HEK293T (cell line): ENCODE results near the gene C9orf152.

Source experiments
- ARNT ChIP-seq: fragments of 450-650 bp; IDR thresholded peaks from 2 replicates; pipeline ENCODE4 v1.6.1; 2017; ENCODE audit warnings: mild to moderate bottlenecking
- ELF4 ChIP-seq: fragments of 450-650 bp; IDR thresholded peaks from 2 replicates; pipeline ENCODE4 v1.6.1; 2017; ENCODE audit warnings: antibody characterized with exemption
- FOXA1 ChIP-seq: fragments of 450-650 bp; IDR thresholded peaks from 2 replicates; pipeline ENCODE4 v1.6.1; 2016; ENCODE audit warnings: mild to moderate bottlenecking
- FOXK2 ChIP-seq: fragments of 450-650 bp; IDR thresholded peaks from 2 replicates; pipeline ENCODE4 v1.6.1; 2016; ENCODE audit warnings: mild to moderate bottlenecking
- FOXM1 ChIP-seq: fragments of 450-650 bp; IDR thresholded peaks from 2 replicates; pipeline ENCODE4 v1.6.1; 2017; ENCODE audit warnings: mild to moderate bottlenecking, borderline replicate concordance
- HDGF ChIP-seq: fragments of 450-650 bp; IDR thresholded peaks from 2 replicates; pipeline ENCODE4 v1.6.1; 2017; ENCODE audit warnings: antibody characterized with exemption, borderline replicate concordance
- L3MBTL2 ChIP-seq: fragments of 450-650 bp; conservative IDR thresholded peaks from 2 replicates; pipeline ENCODE4 v1.6.1; 2016; ENCODE audit warnings: mild to moderate bottlenecking
- LEF1 ChIP-seq: fragments of 450-650 bp; IDR thresholded peaks from 2 replicates; pipeline ENCODE4 v1.6.1; 2017; ENCODE audit warnings: mild to moderate bottlenecking, borderline replicate concordance
- NFRKB ChIP-seq: fragments of 450-650 bp; IDR thresholded peaks from 2 replicates; pipeline ENCODE4 v1.6.1; 2016; ENCODE audit warnings: mild to moderate bottlenecking, moderate library complexity
- SP1 ChIP-seq: fragments of 450-650 bp; IDR thresholded peaks from 2 replicates; pipeline ENCODE4 v1.6.1; 2017
- SUZ12 ChIP-seq: fragments of 450-650 bp; IDR thresholded peaks from 2 replicates; pipeline ENCODE4 v1.6.1; 2016; ENCODE audit warnings: mild to moderate bottlenecking
- TARDBP ChIP-seq: fragments of 450-650 bp; IDR thresholded peaks from 2 replicates; pipeline ENCODE4 v1.6.1; 2016
- ZNF384 ChIP-seq: fragments of 450-650 bp; IDR thresholded peaks from 2 replicates; pipeline ENCODE4 v1.6.1; 2016

- no peak for TF ChIP-seq TARDBP
- TF ChIP-seq FOXK2: no peak
- TF ChIP-seq LEF1: no peak
- TF ChIP-seq FOXM1: no peak
- TF ChIP-seq NFRKB: no peak
- no peak for TF ChIP-seq HDGF
- no peak for TF ChIP-seq ELF4
- no peak for TF ChIP-seq SP1
- TF ChIP-seq FOXA1: no peak
- TF ChIP-seq ZNF384: no peak
- no peak for TF ChIP-seq L3MBTL2
- TF ChIP-seq SUZ12: no peak
- TF ChIP-seq ARNT: no peak
Measured at GRCh38 chr9:110197330-110198187, 10.4 kb downstream of the C9orf152 start.
